Measurements from ENCODE around the gene SLC12A1. TPM values are rescaled to one million over a fixed set of nuclear protein-coding genes. Genes with fewer than 3 reads are reported as not detected.

The SLC12A1 gene
- polyA plus RNA-seq, 1 of the 3 experiments (the other 2 are of a cell fraction), result not detected

DNA sequence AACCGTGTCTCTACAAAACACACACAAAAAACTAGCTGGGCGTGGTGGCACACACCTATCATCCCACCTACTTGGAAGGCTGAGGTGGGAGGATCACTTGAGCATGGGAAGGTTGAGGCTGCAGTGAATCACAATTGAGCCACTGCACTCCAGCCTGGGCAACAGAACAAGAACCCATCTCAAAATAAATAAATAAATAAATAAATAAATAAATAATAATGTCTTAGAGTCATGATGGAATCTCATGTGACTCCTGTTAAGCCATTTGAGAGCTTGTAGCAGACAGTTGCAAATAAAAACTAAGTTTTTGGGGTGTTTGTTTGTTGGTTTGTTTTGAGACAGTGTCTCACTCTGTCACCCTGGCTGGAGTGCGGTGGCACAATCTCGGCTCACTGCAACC, 33.2 kb downstream of the SLC12A1 start:
- POLR2A ChIA-PET, result no interaction called here
- 71% methylated on average over 4 of the region's 4 CpGs for WGBS (ENCODE audit: low lambda C conversion rate)

DNA sequence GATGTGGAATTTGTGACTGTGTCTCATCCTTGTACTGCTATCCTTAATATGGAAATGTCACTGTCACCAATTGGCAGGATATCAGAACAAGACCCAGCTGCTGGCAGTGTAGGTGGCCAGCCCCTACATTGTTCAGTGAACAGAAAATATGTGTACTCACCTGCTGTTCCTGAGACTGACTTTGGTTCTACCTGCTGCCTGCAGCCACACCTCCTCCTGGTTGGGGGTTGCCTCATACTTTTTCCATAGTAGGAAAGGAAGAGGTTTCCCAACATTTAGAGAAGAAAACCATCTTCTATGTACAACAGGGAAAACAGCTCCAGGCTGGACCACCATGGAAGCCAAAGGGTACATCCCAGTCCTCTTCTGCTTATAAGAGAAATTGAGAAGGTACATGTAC, 35.9 kb downstream of the SLC12A1 start:
- Histone ChIP-seq H3K36me3 (replicated peaks in 1 of 2; ENCODE audit: control insufficient read depth in 1 of 2, insufficient read depth in 2 of 2, low read length in 1 of 2) (no peaks in the 10 kb centered on the region), H3K9me3 (no peaks in the 10 kb centered on the region), H3K27ac (ENCODE audit: low read depth in 2 of 2, low read length in 1 of 2) (no peak overlapping the region), H3K4me3 (ENCODE audit: low read depth in 2 of 2, low read length in 1 of 2) (no peak overlapping the region), H3K79me2 (ENCODE audit: insufficient read depth) (no peaks in the 10 kb centered on the region), H2AFZ (ENCODE audit: low read depth) (no peak overlapping the region), H3F3A (replicated peaks; ENCODE audit: insufficient read depth) (no peaks in the 10 kb centered on the region), H3K9ac (no peak overlapping the region), H4K20me1 (ENCODE audit: insufficient read depth) (no peaks in the 10 kb centered on the region), H3K4me2 (no peak overlapping the region), H3K27me3 (ENCODE audit: insufficient read depth) (no peaks in the 10 kb centered on the region), H3K9me2 (no peaks in the 10 kb centered on the region), H3K4me1 (ENCODE audit: control insufficient read depth in 1 of 2, insufficient read depth in 2 of 2, low read depth in 1 of 2, low read length in 1 of 2) (no peaks in the 10 kb centered on the region)
- ChIA-PET POLR2A (no interaction called here), CTCF (interaction anchor here (0.8 to 2.4 kb wide), 3 partner anchors 9 to 129 kb away, joined by 3 to 7 read pairs (median 4); no protein-coding TSS in a partner anchor)
- no peak for TF ChIP-seq JUND (IDR thresholded peaks at IDR 0.05)
- TF ChIP-seq GABPA (IDR thresholded peaks at IDR 0.05; ENCODE audit: low read depth), result no peak
- no peak for DNase-seq

More for the DNA sequence above, 33.2 kb downstream of the SLC12A1 start:
- Histone ChIP-seq H3K79me2 (ENCODE audit: insufficient read depth) (no peaks in the 10 kb centered on the region), H3K27me3 (ENCODE audit: insufficient read depth) (0 out of 2 replicates have a peak, but pooled peaks cover under 1% of the 10 kb centered on the region), H3K27ac (ENCODE audit: low read depth in 2 of 2, low read length in 1 of 2) (no peak overlapping the region), H3K4me3 (ENCODE audit: low read depth in 2 of 2, low read length in 1 of 2) (no peak overlapping the region), H3K9me2 (no peaks in the 10 kb centered on the region), H3K36me3 (replicated peaks in 1 of 2; ENCODE audit: control insufficient read depth in 1 of 2, insufficient read depth in 2 of 2, low read length in 1 of 2) (no peaks in the 10 kb centered on the region), H2AFZ (ENCODE audit: low read depth) (no peak overlapping the region), H3K4me1 (ENCODE audit: control insufficient read depth in 1 of 2, insufficient read depth in 2 of 2, low read depth in 1 of 2, low read length in 1 of 2) (no peaks in the 10 kb centered on the region), H3F3A (replicated peaks; ENCODE audit: insufficient read depth) (no peaks in the 10 kb centered on the region), H3K9ac (no peak overlapping the region), H4K20me1 (ENCODE audit: insufficient read depth) (no peaks in the 10 kb centered on the region), H3K9me3 (no peaks in the 10 kb centered on the region), H3K4me2 (no peak overlapping the region)
- DNase-seq, result no peak
- no peak for TF ChIP-seq YY1 (IDR thresholded peaks at IDR 0.05; ENCODE audit: low read depth)
- no peak for TF ChIP-seq TCF12 (IDR thresholded peaks at IDR 0.05)
- no peak for TF ChIP-seq TAF1 (IDR thresholded peaks at IDR 0.05; ENCODE audit: borderline replicate concordance, low read depth, low read length)
- no peak for TF ChIP-seq TEAD4 (IDR thresholded peaks at IDR 0.05; ENCODE audit: borderline replicate concordance, insufficient read depth)
- CTCF ChIA-PET, result interaction anchor here (0.8 to 1.9 kb wide), 2 partner anchors 10 to 12 kb away, joined by 4 to 7 read pairs; no protein-coding TSS in a partner anchor

DNA sequence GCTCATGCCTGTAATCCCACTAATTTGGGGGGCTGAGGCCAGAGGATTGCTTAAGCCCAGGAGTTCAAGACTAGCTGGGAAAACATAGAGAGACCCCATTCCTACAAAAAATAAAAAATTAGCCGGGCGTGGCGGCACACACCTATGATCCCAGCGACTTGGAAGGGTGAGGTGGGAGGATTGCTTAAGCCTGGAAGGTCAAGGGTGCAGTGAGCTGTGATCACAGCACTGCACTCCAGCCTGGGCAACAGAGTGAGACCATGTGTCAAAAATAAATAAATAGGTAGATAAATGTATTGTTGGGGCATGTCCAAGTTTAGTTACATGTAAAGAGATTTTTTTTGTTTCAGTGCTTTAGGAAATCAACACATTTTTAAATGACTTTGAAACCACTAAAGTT, 36.4 kb downstream of the SLC12A1 start:
- ChIA-PET CTCF (interaction anchor here (0.8 to 2.4 kb wide), 3 partner anchors 9 to 130 kb away, joined by 3 to 7 read pairs (median 4); no protein-coding TSS in a partner anchor), POLR2A (no interaction called here)
- no peaks in the 10 kb centered on the region for H3K9me2 ChIP-seq
- no peak overlapping the region for H3K4me2 ChIP-seq
- H3K79me2 ChIP-seq (ENCODE audit: insufficient read depth), result no peaks in the 10 kb centered on the region
- no peak overlapping the region for H2AFZ ChIP-seq (ENCODE audit: low read depth)
- no peaks in the 10 kb centered on the region for H3K36me3 ChIP-seq (replicated peaks in 1 of 2; ENCODE audit: control insufficient read depth in 1 of 2, insufficient read depth in 2 of 2, low read length in 1 of 2)
- H3K4me1 ChIP-seq (ENCODE audit: control insufficient read depth in 1 of 2, insufficient read depth in 2 of 2, low read depth in 1 of 2, low read length in 1 of 2), result no peaks in the 10 kb centered on the region
- no peak overlapping the region for H3K9ac ChIP-seq
- WGBS (ENCODE audit: low lambda C conversion rate), result 85% methylated on average over 4 of the region's 4 CpGs
- H3K4me3 ChIP-seq (ENCODE audit: low read depth in 2 of 2, low read length in 1 of 2), result no peak overlapping the region
- no peak for DNase-seq
- H3F3A ChIP-seq (replicated peaks; ENCODE audit: insufficient read depth), result no peaks in the 10 kb centered on the region
- H3K27ac ChIP-seq (ENCODE audit: low read depth in 2 of 2, low read length in 1 of 2), result no peak overlapping the region
- no peaks in the 10 kb centered on the region for H3K9me3 ChIP-seq
- H4K20me1 ChIP-seq (ENCODE audit: insufficient read depth), result no peaks in the 10 kb centered on the region
- TF ChIP-seq NFIC (IDR thresholded peaks at IDR 0.05; ENCODE audit: borderline replicate concordance) (no peak), NRF1 (IDR thresholded peaks at IDR 0.05; ENCODE audit: low read depth, low read length) (no peak), YY1 (IDR thresholded peaks at IDR 0.05; ENCODE audit: low read depth) (no peak), RFX5 (IDR thresholded peaks at IDR 0.05; ENCODE audit: low read length) (no peak), MXI1 (IDR thresholded peaks at IDR 0.05; ENCODE audit: low read depth, low read length) (no peak), FOXM1 (IDR thresholded peaks at IDR 0.05; ENCODE audit: low read depth) (no peak), JUND (IDR thresholded peaks at IDR 0.05) (no peak), GATA2 (CRISPR knock-in tag; IDR thresholded peaks at IDR 0.05) (no peak), POLR2AphosphoS5 (IDR thresholded peaks at IDR 0.05; ENCODE audit: low read depth, low read length) (no peak), RAD21 (IDR thresholded peaks at IDR 0.05; ENCODE audit: low read length) (no peak), ELF1 (IDR thresholded peaks at IDR 0.05) (no peak)
- TF ChIP-seq, protein P1, sequence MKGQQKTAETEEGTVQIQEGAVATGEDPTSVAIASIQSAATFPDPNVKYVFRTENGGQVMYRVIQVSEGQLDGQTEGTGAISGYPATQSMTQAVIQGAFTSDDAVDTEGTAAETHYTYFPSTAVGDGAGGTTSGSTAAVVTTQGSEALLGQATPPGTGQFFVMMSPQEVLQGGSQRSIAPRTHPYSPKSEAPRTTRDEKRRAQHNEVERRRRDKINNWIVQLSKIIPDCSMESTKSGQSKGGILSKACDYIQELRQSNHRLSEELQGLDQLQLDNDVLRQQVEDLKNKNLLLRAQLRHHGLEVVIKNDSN (IDR thresholded peaks at IDR 0.05; ENCODE audit: borderline replicate concordance, low read depth), result no peak
- TF ChIP-seq, protein P2, sequence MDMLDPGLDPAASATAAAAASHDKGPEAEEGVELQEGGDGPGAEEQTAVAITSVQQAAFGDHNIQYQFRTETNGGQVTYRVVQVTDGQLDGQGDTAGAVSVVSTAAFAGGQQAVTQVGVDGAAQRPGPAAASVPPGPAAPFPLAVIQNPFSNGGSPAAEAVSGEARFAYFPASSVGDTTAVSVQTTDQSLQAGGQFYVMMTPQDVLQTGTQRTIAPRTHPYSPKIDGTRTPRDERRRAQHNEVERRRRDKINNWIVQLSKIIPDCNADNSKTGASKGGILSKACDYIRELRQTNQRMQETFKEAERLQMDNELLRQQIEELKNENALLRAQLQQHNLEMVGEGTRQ (IDR thresholded peaks at IDR 0.05; ENCODE audit: borderline replicate concordance, low read depth, low read length), result no peak
- TF ChIP-seq, protein P3, sequence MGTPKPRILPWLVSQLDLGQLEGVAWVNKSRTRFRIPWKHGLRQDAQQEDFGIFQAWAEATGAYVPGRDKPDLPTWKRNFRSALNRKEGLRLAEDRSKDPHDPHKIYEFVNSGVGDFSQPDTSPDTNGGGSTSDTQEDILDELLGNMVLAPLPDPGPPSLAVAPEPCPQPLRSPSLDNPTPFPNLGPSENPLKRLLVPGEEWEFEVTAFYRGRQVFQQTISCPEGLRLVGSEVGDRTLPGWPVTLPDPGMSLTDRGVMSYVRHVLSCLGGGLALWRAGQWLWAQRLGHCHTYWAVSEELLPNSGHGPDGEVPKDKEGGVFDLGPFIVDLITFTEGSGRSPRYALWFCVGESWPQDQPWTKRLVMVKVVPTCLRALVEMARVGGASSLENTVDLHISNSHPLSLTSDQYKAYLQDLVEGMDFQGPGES (IDR thresholded peaks at IDR 0.05; ENCODE audit: low read depth, low read length), result no peak
- no peaks in the 10 kb centered on the region for H3K27me3 ChIP-seq (ENCODE audit: insufficient read depth)
